NCI-H446 treated with DMSO at 0.1 percent for 48 hours (cell line): ENCODE results near the gene LRP2BP.
"Not testable (repeated sequence)": the region's sequence is repeated elsewhere in the genome, so short reads cannot be mapped to it uniquely, and the experiment has no call there.

Experiments
- DNase-seq: peaks from one replicate; lab custom pipeline; 2025; lab: John Stamatoyannopoulos, UW

Gene LRP2BP

GRCh38 chr4:185325721-185326120 lies 70.0 kb downstream of the LRP2BP start:
- not testable (repeated sequence) for DNase-seq

- not testable (repeated sequence) for DNase-seq
These were observed 71.4 kb downstream of the LRP2BP start for GRCh38 chr4:185324361-185324760.

- no peak for DNase-seq
These were observed 72.1 kb downstream of the LRP2BP start for GRCh38 chr4:185323606-185324005.

- no peak for DNase-seq
These were observed 72.9 kb downstream of the LRP2BP start for GRCh38 chr4:185322803-185323202.

GRCh38 chr4:185318679-185319078 lies 77.0 kb downstream of the LRP2BP start:
- no peak for DNase-seq

GRCh38 chr4:185317880-185318279 lies 77.8 kb downstream of the LRP2BP start:
- no peak for DNase-seq

- not testable (repeated sequence) for DNase-seq
These were observed 78.3 kb downstream of the LRP2BP start for GRCh38 chr4:185317462-185317861.
